Panc1 (cell line): Measurements from ENCODE around the gene PITPNB.

Experiments
- POLR2AphosphoS5 ChIP-seq: IDR thresholded peaks from 2 replicates; pipeline ENCODE4 v1.6.1; 2012; ENCODE audit warnings: mild to moderate bottlenecking, low read depth, low read length, moderate library complexity
- REST ChIP-seq, 2 experiments: IDR thresholded peaks; 2 replicates each; pipeline ENCODE4 v1.6.1; 2011 to 2012; ENCODE audit warnings: low read depth in 2 of 2, control low read depth in 1 of 2, low read length in 1 of 2, mild to moderate bottlenecking in 1 of 2, moderate library complexity in 1 of 2; ENCODE audit not compliant: insufficient read depth in 1 of 2
- SIN3A ChIP-seq: IDR thresholded peaks from 2 replicates; pipeline ENCODE4 v1.6.1; 2012; ENCODE audit warnings: low read depth, mild to moderate bottlenecking, low read length, moderate library complexity, borderline replicate concordance; ENCODE audit not compliant: insufficient read depth
- TCF7L2 ChIP-seq: IDR thresholded peaks from 2 replicates; pipeline ENCODE4 v1.6.1; 2011; ENCODE audit warnings: mild to moderate bottlenecking, low read depth, low read length, inconsistent platforms
- TF ChIP-seq, protein P1 (sequence below): fragments of 450-650 bp; IDR thresholded peaks from 2 replicates; pipeline ENCODE4 v1.5.1; 2017; ENCODE audit warnings: mild to moderate bottlenecking

DNA sequence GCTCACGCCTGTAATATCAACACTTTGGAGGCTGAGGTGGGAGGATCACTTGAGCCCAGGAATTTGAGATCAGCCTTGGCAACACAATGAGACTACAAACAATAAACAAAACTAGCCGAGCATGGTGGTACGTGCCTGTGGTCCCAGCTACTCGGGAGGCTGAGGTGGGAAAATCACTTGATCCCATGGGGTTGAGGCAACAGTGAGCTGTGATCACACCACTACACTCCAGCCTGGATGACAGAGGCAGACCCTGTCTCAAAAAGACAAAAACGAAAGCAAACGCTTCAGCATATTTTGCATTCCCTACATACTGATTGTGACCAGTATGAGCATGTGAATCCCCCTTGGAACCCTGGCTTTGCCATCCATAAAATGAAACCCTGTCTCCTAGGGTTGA lies 83.6 kb downstream of the PITPNB start:
- no peak for TF ChIP-seq POLR2AphosphoS5
- TF ChIP-seq, protein P1, sequence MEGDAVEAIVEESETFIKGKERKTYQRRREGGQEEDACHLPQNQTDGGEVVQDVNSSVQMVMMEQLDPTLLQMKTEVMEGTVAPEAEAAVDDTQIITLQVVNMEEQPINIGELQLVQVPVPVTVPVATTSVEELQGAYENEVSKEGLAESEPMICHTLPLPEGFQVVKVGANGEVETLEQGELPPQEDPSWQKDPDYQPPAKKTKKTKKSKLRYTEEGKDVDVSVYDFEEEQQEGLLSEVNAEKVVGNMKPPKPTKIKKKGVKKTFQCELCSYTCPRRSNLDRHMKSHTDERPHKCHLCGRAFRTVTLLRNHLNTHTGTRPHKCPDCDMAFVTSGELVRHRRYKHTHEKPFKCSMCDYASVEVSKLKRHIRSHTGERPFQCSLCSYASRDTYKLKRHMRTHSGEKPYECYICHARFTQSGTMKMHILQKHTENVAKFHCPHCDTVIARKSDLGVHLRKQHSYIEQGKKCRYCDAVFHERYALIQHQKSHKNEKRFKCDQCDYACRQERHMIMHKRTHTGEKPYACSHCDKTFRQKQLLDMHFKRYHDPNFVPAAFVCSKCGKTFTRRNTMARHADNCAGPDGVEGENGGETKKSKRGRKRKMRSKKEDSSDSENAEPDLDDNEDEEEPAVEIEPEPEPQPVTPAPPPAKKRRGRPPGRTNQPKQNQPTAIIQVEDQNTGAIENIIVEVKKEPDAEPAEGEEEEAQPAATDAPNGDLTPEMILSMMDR: no peak
- no peak for TF ChIP-seq REST (IDR thresholded peaks at IDR 0.05; ENCODE audit: insufficient read depth in 1 of 2, low read depth in 2 of 2, low read length in 1 of 2)
- no peak for TF ChIP-seq SIN3A
- no peak for TF ChIP-seq TCF7L2
